Endothelial cell of umbilical vein (primary cell): ENCODE data around the gene FES. TPM values are rescaled to one million over a fixed set of nuclear protein-coding genes. Genes with fewer than 3 reads are reported as not detected.

Source experiments
- BruUV-seq: library from RNA; stranded (reverse); fragments of 400-500 nt; replicated peaks from 2 replicates; lab custom pipeline; 2021; lab: Mats Ljungman, UMichigan
- CTCF ChIA-PET: fragments of 300-600, 350-600 bp; sonication (Branson Sonifier 250); formaldehyde crosslinking; loops from one replicate; lab custom pipeline; 2021; ENCODE audit warnings: antibody characterized with exemption, inconsistent platforms; lab: Charles Lee
- POLR2A ChIA-PET: fragments of 300-600, 350-600 bp; sonication (Branson Sonifier 250); formaldehyde crosslinking; loops from one replicate; lab custom pipeline; 2021; ENCODE audit warnings: antibody characterized with exemption, inconsistent platforms; lab: Charles Lee
- DNase-seq: peaks from one replicate; pipeline ENCODE4 v3.0.0-alpha.2; 2011; ENCODE audit warnings: low read depth, low spot score
- FAIRE-seq: peaks from 2 replicates; lab custom pipeline; 2011; peaks lifted over from hg19 to GRCh38; lab: Jason Lieb, UNC
- H2AFZ ChIP-seq: 2 replicates; pipeline ENCODE4 v1.6.0; 2012; ENCODE audit warnings: low read depth, low read length, control low read depth, inconsistent platforms
- H3K27ac ChIP-seq: 2 replicates; pipeline ENCODE4 v1.5.1; 2011; ENCODE audit warnings: low read depth, mild to moderate bottlenecking, control low read depth, low read length, moderate library complexity; ENCODE audit not compliant: insufficient read depth
- H3K27me3 ChIP-seq, 2 experiments: 2 replicates each; pipeline versions ENCODE4 v1.6.0 to v1.6.1; 2011; ENCODE audit warnings: low read length in 2 of 2, mixed read lengths in 1 of 2; ENCODE audit not compliant: control insufficient read depth in 2 of 2, insufficient read depth in 2 of 2
- H3K36me3 ChIP-seq, 2 experiments: 2 replicates in 1 of 2; 3 replicates in 1 of 2; pipeline ENCODE4 v1.5.1; 2011; ENCODE audit warnings: low read length in 2 of 2, mild to moderate bottlenecking in 1 of 2, moderate library complexity in 1 of 2; ENCODE audit not compliant: control insufficient read depth in 2 of 2, insufficient read depth in 2 of 2; ENCODE audit errors: extremely low read depth in 1 of 2
- H3K4me1 ChIP-seq: 3 replicates; pipeline ENCODE4 v1.5.1; 2011; ENCODE audit warnings: mild to moderate bottlenecking, low read length; ENCODE audit not compliant: control insufficient read depth, insufficient read depth; ENCODE audit errors: extremely low read depth
- H3K4me2 ChIP-seq: 2 replicates; pipeline ENCODE4 v1.6.1; 2011; ENCODE audit warnings: low read length, control low read depth, mixed read lengths; ENCODE audit not compliant: insufficient read depth
- H3K4me3 ChIP-seq, 3 experiments: fragments of 200-600 bp in 1 of 3; sonication (generic), shearing (Covaris generic) in 1 of 3; replicated peaks in 1 of 3; 2 replicates each; pipeline ENCODE4 v1.5.1; 2011 to 2016; ENCODE audit warnings: control low read depth in 3 of 3, low read length in 3 of 3, mild to moderate bottlenecking in 2 of 3, inconsistent platforms in 1 of 3, low read depth in 1 of 3, moderate library complexity in 1 of 3; ENCODE audit not compliant: insufficient read depth in 1 of 3
- H3K79me2 ChIP-seq: 2 replicates; pipeline ENCODE4 v1.6.0; 2012; ENCODE audit warnings: low read length, inconsistent platforms; ENCODE audit not compliant: control insufficient read depth, insufficient read depth
- H3K9ac ChIP-seq: replicated peaks from 2 replicates; pipeline ENCODE3; 2011; ENCODE audit warnings: low read length, control low read depth; ENCODE audit not compliant: insufficient read depth; ENCODE audit errors: extremely low read depth
- H3K9me1 ChIP-seq: replicated peaks from 3 replicates; pipeline ENCODE4 v1.6.0; 2011; ENCODE audit warnings: mild to moderate bottlenecking, low read length; ENCODE audit not compliant: control insufficient read depth, insufficient read depth; ENCODE audit errors: extremely low read depth
- H3K9me3 ChIP-seq: replicated peaks from 2 replicates; pipeline ENCODE4 v1.5.1; 2012; ENCODE audit warnings: low read length, inconsistent platforms; ENCODE audit not compliant: control insufficient read depth, insufficient read depth
- H4K20me1 ChIP-seq: replicated peaks from 2 replicates; pipeline ENCODE3; 2011; ENCODE audit warnings: mild to moderate bottlenecking, low read length; ENCODE audit not compliant: control insufficient read depth, insufficient read depth; ENCODE audit errors: extremely low read depth
- EZH2 ChIP-seq: IDR thresholded peaks from 2 replicates; pipeline ENCODE4 v1.6.1; 2012; ENCODE audit warnings: borderline replicate concordance, low read depth, mild to moderate bottlenecking, moderate library complexity, low read length, inconsistent platforms; ENCODE audit not compliant: severe bottlenecking
- GATA2 ChIP-seq: IDR thresholded peaks from 2 replicates; pipeline ENCODE4 v1.7.0; 2011; ENCODE audit warnings: low read depth, mild to moderate bottlenecking, moderate library complexity, mixed read lengths, low read length; ENCODE audit not compliant: insufficient read length, insufficient read depth
- JUN ChIP-seq: IDR thresholded peaks from 2 replicates; pipeline ENCODE4 v1.6.1; 2011; ENCODE audit warnings: borderline replicate concordance, low read depth; ENCODE audit not compliant: insufficient read length, insufficient read depth
- MYC ChIP-seq: IDR thresholded peaks from one replicate; pipeline ENCODE4 v1.6.1; 2011; ENCODE audit warnings: mild to moderate bottlenecking, low read depth, low read length
- POLR2AphosphoS5 ChIP-seq: IDR thresholded peaks from 2 replicates; pipeline ENCODE4 v1.6.1; 2012; ENCODE audit warnings: low read depth, mild to moderate bottlenecking, control low read depth, low read length, moderate library complexity; ENCODE audit not compliant: insufficient read depth
- dilution Hi-C: fragments of 300-500 bp; cut with MboI; formaldehyde crosslinking; loops from one replicate; pipeline ENCODE4 v1.15.0; 2019; ENCODE audit warnings: low sequenced_read_pairs; ENCODE audit not compliant: extremely low pct_ligation_motif_present
- intact Hi-C: fragments of 100-400 bp; cut with micrococcal nuclease; formaldehyde crosslinking; loops from one replicate; pipeline ENCODE4 v1.10.0; 2022
- polyA plus RNA-seq, 4 experiments: library from polyadenylated mRNA; depleted of rRNA in 3 of 4; stranded (reverse) in 3 of 4; unstranded in 1 of 4; fragments of >200 nt; gene quantifications; 2 replicates each; pipeline versions ENCODE4 v1.2.1 to v1.2.3, GENCODE V29; 2011 to 2012; ENCODE audit warnings: missing spikeins in 1 of 4
- total RNA-seq: library from RNA; stranded (reverse); gene quantifications from 2 replicates; pipeline ENCODE4 v1.2.3, GENCODE V29; 2021
- TF ChIP-seq, protein P1 (sequence below): IDR thresholded peaks from 2 replicates; pipeline ENCODE4 v1.6.1; 2011; ENCODE audit not compliant: insufficient read depth, insufficient read length
- TF ChIP-seq, protein P2 (sequence below), 2 donors: IDR thresholded peaks; 1 replicate in 1 of 2; 2 replicates in 1 of 2; pipeline ENCODE4 v1.5.1; 2011; ENCODE audit warnings: low read length in 2 of 2, mild to moderate bottlenecking in 2 of 2, moderate library complexity in 2 of 2, control low read depth in 1 of 2, inconsistent platforms in 1 of 2, low read depth in 1 of 2; ENCODE audit not compliant: insufficient read depth in 1 of 2; ENCODE audit errors: extremely low read depth in 1 of 2

The FES gene
- total and polyA plus RNA-seq, 2 donors (not counting 3 experiments of a cell fraction or from before 2014, with no cell fraction given), result 41.5 to 58.1 TPM

GRCh38 chr15:90878660-90879059 lies 5.6 kb upstream of the FES start:
- H3K79me2 ChIP-seq, result peaks cover 22% of the 10 kb centered on the region
- H3K4me2 ChIP-seq, result no peak overlapping the region
- FAIRE-seq, result no peak
- dilution Hi-C loops (no loop called here), intact Hi-C loops (no loop called here)
- no peak overlapping the region for H3K9ac ChIP-seq
- no peaks in the 10 kb centered on the region for H3K9me1 ChIP-seq
- H3K36me3 ChIP-seq, result peaks cover 15 to 51% of the 10 kb centered on the region in 2 experiments
- H4K20me1 ChIP-seq, result no peaks in the 10 kb centered on the region
- peaks cover 11% of the 10 kb centered on the region for H3K4me1 ChIP-seq
- TF ChIP-seq POLR2AphosphoS5 (no peak), EZH2 (no peak), JUN (no peak), MYC (no peak), GATA2 (no peak)
- TF ChIP-seq, protein P1, sequence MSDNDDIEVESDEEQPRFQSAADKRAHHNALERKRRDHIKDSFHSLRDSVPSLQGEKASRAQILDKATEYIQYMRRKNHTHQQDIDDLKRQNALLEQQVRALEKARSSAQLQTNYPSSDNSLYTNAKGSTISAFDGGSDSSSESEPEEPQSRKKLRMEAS, result no peak
- TF ChIP-seq, protein P2, sequence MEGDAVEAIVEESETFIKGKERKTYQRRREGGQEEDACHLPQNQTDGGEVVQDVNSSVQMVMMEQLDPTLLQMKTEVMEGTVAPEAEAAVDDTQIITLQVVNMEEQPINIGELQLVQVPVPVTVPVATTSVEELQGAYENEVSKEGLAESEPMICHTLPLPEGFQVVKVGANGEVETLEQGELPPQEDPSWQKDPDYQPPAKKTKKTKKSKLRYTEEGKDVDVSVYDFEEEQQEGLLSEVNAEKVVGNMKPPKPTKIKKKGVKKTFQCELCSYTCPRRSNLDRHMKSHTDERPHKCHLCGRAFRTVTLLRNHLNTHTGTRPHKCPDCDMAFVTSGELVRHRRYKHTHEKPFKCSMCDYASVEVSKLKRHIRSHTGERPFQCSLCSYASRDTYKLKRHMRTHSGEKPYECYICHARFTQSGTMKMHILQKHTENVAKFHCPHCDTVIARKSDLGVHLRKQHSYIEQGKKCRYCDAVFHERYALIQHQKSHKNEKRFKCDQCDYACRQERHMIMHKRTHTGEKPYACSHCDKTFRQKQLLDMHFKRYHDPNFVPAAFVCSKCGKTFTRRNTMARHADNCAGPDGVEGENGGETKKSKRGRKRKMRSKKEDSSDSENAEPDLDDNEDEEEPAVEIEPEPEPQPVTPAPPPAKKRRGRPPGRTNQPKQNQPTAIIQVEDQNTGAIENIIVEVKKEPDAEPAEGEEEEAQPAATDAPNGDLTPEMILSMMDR (IDR thresholded peaks at IDR 0.05; ENCODE audit: extremely low read depth in 1 of 2, insufficient read depth in 1 of 2, low read depth in 1 of 2, low read length in 2 of 2), result no peak
- no peak for DNase-seq
- no peak overlapping the region for H3K27ac ChIP-seq
- CTCF ChIA-PET, result no interaction called here
- no TSS peak for BruUV-seq
- POLR2A ChIA-PET, result no interaction called here
- no peak overlapping the region for H2AFZ ChIP-seq
- H3K9me3 ChIP-seq, result no peaks in the 10 kb centered on the region
- no peaks in the 10 kb centered on the region for H3K27me3 ChIP-seq
- H3K4me3 ChIP-seq, result no peak overlapping the region
